Ectodermal cell (in vitro differentiated cells): ENCODE results near the gene CLDN19.
"Not testable (repeated sequence)": the region's sequence is repeated elsewhere in the genome, so short reads cannot be mapped to it uniquely, and the experiment has no call there.

Source experiments
- H3K27ac ChIP-seq: 2 replicates; pipeline ENCODE4 v1.7.0; 2013; ENCODE audit warnings: mild to moderate bottlenecking, low read depth, low read length; ENCODE audit not compliant: insufficient read depth, poor library complexity, severe bottlenecking
- H3K27me3 ChIP-seq: 2 replicates; pipeline ENCODE4 v1.7.0; 2013; ENCODE audit warnings: mild to moderate bottlenecking, low read length; ENCODE audit not compliant: insufficient read depth, control insufficient read depth, poor library complexity, severe bottlenecking
- H3K36me3 ChIP-seq: one replicate; pipeline ENCODE4 v1.7.0; 2013; ENCODE audit warnings: low read length; ENCODE audit not compliant: control insufficient read depth, insufficient read depth
- H3K4me1 ChIP-seq: one replicate; pipeline ENCODE4 v1.7.0; 2013; ENCODE audit warnings: low read length; ENCODE audit not compliant: control insufficient read depth, insufficient read depth
- H3K4me3 ChIP-seq: 2 replicates; pipeline ENCODE4 v1.7.0; 2013; ENCODE audit warnings: low read depth, low read length, control low read depth; ENCODE audit not compliant: insufficient read depth
- H3K9me3 ChIP-seq: 2 replicates; pipeline ENCODE4 v1.7.0; 2013; ENCODE audit warnings: mild to moderate bottlenecking, low read length, moderate library complexity; ENCODE audit not compliant: control insufficient read depth
- WGBS, 2 experiments: methylation state at CpG; one replicate each; pipeline ENCODE4 v1.1.7; 2013; ENCODE audit warnings: missing lambda C conversion rate in 2 of 2; 5-methylcytosine and 5-hydroxymethylcytosine counted together

CLDN19 gene

GRCh38 chr1:42712808-42713207 is 27.2 kb downstream of the CLDN19 start:
- H3K9me3 ChIP-seq, H3K4me1 ChIP-seq, H3K4me3 ChIP-seq, H3K36me3 ChIP-seq, H3K27me3 ChIP-seq, H3K27ac ChIP-seq: not testable (repeated sequence)
- WGBS, 2 experiments, result 91 to 98% methylated on average over 2 to 3 of the region's 3 CpGs

GRCh38 chr1:42703888-42704464 is 36.1 kb downstream of the CLDN19 start:
- Histone ChIP-seq H3K4me1 (no peaks in the 10 kb centered on the region), H3K9me3 (no peaks in the 10 kb centered on the region), H3K27ac (no peak overlapping the region), H3K27me3 (no peaks in the 10 kb centered on the region), H3K36me3 (peaks cover 69% of the 10 kb centered on the region), H3K4me3 (no peak overlapping the region)
- 94 to 95% methylated on average over 7 of the region's 7 CpGs for WGBS, 2 experiments

GRCh38 chr1:42700006-42700405 is 40.0 kb downstream of the CLDN19 start:
- H3K27ac ChIP-seq, result no peak overlapping the region
- H3K36me3 ChIP-seq, result peaks cover 70% of the 10 kb centered on the region
- no peaks in the 10 kb centered on the region for H3K4me1 ChIP-seq
- no peaks in the 10 kb centered on the region for H3K27me3 ChIP-seq
- no peak overlapping the region for H3K4me3 ChIP-seq
- H3K9me3 ChIP-seq, result no peaks in the 10 kb centered on the region

GRCh38 chr1:42698081-42698813 is 41.8 kb downstream of the CLDN19 start:
- peaks cover 69% of the 10 kb centered on the region for H3K36me3 ChIP-seq
- WGBS, 2 experiments, result 96 to 99% methylated on average over 4 of the region's 4 CpGs

DNA sequence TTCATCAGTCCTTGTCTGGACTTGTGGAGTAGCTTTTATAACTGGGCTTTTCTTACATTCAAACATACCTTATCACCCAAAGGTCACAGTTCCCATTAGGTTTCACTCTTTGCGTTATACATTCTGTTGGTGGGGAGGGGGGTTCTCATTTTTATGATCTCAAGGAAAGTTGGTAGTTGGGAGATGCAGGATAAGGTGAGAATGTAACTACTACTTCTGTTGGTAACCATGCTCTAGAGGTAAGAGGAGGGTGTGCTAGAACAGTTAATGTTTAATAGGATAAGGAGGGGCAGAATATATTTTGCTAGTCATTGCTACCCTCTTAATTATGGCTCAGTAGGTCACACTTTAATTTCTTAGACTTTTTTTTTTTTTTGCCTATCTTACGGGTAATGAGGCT is 47.1 kb downstream of the CLDN19 start:
- no peaks in the 10 kb centered on the region for H3K27me3 ChIP-seq
- H3K9me3 ChIP-seq, result no peaks in the 10 kb centered on the region
- H3K4me3 ChIP-seq, result no peak overlapping the region
- H3K4me1 ChIP-seq, result peaks cover 9% of the 10 kb centered on the region
- peaks cover 21% of the 10 kb centered on the region for H3K36me3 ChIP-seq
- no peak overlapping the region for H3K27ac ChIP-seq
- 89 to 91% methylated on average over 2 of the region's 2 CpGs for WGBS, 2 experiments

More at GRCh38 chr1:42698081-42698813, 41.8 kb downstream of the CLDN19 start:
- no peaks in the 10 kb centered on the region for H3K27me3 ChIP-seq
- H3K4me1 ChIP-seq, result no peaks in the 10 kb centered on the region
- no peak overlapping the region for H3K4me3 ChIP-seq
- no peaks in the 10 kb centered on the region for H3K9me3 ChIP-seq
- H3K27ac ChIP-seq, result no peak overlapping the region

- Histone ChIP-seq H3K9me3 (no peaks in the 10 kb centered on the region), H3K36me3 (peaks cover 18% of the 10 kb centered on the region), H3K27me3 (no peaks in the 10 kb centered on the region), H3K4me1 (peaks cover 9% of the 10 kb centered on the region), H3K27ac (peak overlapping the region; percentile 6), H3K4me3 (no peak overlapping the region)
- 30 to 36% methylated on average over 5 of the region's 5 CpGs for WGBS, 2 experiments
These were observed 47.6 kb downstream of the CLDN19 start for GRCh38 chr1:42692461-42692860.

DNA sequence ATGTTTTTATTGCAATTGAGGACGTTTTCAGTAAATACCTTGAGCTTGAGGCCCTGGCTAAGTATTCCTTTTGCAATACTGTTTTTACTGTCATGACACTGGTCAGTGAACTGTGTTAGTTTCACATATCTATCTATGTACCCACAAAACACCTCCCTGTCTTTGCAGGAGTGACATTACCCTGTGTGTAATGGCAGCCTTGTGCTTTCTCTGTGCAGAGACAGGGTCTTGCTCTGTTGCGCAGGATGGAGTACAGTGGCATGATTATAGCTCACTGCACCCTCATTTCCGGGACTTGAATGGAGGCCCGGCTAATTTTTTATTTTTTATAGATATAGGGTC is 48.9 kb downstream of the CLDN19 start:
- Histone ChIP-seq H3K36me3 (peaks cover 10% of the 10 kb centered on the region), H3K4me3 (no peak overlapping the region), H3K27me3 (no peaks in the 10 kb centered on the region), H3K4me1 (peaks cover 11% of the 10 kb centered on the region), H3K9me3 (no peaks in the 10 kb centered on the region), H3K27ac (no peak overlapping the region)
- 87 to 95% methylated on average over 4 of the region's 4 CpGs for WGBS, 2 experiments

GRCh38 chr1:42690477-42691156 is 49.4 kb downstream of the CLDN19 start:
- peaks cover 10% of the 10 kb centered on the region for H3K36me3 ChIP-seq
- no peak overlapping the region for H3K4me3 ChIP-seq
- WGBS, 2 experiments, result 88% methylated on average over 1 of the region's 1 CpG; no CpG with 5 or more reads in 1 of the 2 experiments
- no peak overlapping the region for H3K27ac ChIP-seq
- H3K27me3 ChIP-seq, result no peaks in the 10 kb centered on the region
- H3K9me3 ChIP-seq, result no peaks in the 10 kb centered on the region
- H3K4me1 ChIP-seq, result peaks cover 14% of the 10 kb centered on the region

GRCh38 chr1:42689912-42690311 is 50.1 kb downstream of the CLDN19 start:
- Histone ChIP-seq H3K4me3 (no peak overlapping the region), H3K9me3 (no peaks in the 10 kb centered on the region), H3K4me1 (peaks cover 14% of the 10 kb centered on the region), H3K27ac (no peak overlapping the region), H3K27me3 (no peaks in the 10 kb centered on the region), H3K36me3 (peaks cover 9% of the 10 kb centered on the region)
- WGBS, 2 experiments, result 91% methylated on average over 3 of the region's 3 CpGs

DNA sequence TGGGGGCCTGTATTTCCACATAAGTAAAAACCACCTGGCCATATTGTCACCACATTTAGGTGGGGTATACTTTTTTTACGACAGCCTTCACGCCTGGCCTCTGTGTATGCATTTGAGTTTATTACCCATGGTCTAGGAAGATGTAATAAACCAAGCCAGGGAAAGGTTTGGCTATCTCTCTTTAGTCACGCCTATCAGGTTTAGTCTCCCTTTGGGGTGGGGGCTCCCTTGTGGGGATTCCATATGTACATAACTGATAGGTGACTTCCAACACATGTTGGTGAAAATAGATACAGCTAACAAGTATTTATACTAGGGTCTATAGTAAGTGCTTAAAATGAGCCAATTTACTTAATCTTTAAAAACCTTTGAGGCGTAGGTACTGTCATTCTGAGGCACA is 53.6 kb downstream of the CLDN19 start:
- H3K4me1 ChIP-seq, result peaks cover 16% of the 10 kb centered on the region
- 91 to 94% methylated on average over 4 of the region's 4 CpGs for WGBS, 2 experiments
- H3K27ac ChIP-seq, result no peak overlapping the region
- no peaks in the 10 kb centered on the region for H3K27me3 ChIP-seq
- no peaks in the 10 kb centered on the region for H3K36me3 ChIP-seq
- H3K9me3 ChIP-seq, result no peaks in the 10 kb centered on the region
- H3K4me3 ChIP-seq, result no peak overlapping the region
